HG03558 (cell line): Measurements from ENCODE around the gene FBP1.
"Not testable (repeated sequence)": the region's sequence is repeated elsewhere in the genome, so short reads cannot be mapped to it uniquely, and the experiment has no call there.

Source experiments
- ATAC-seq: cut with Tn5 transposase; IDR thresholded peaks from one replicate; pipeline ENCODE4 v1.9.1; 2021; ENCODE audit warnings: moderate number of reproducible peaks; ENCODE audit not compliant: unreplicated experiment; ENCODE audit errors: extremely low read depth

The FBP1 gene

DNA sequence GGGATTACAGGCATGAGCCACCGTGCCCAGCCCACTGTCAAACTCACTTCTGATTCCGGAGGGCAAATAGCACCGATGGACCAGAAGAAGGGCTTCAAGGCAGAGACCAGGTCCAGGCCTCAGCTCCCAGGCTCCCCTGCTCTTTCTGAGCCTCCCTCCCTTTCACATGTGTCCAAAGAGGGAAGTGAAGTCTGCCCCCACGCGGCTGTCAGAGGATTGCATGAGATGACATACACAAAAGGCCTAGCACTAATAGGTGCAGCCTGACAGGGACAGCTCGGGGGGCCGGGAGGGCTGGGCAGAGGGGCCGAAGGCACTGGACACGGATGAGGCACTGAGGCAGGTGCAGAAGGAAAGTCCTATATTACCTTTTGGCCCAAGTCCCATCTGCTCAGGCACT, 16.1 kb downstream of the FBP1 start:
- no peak for ATAC-seq

- ATAC-seq = no peak
These were observed 17.1 kb downstream of the FBP1 start for GRCh38 chr9:94622087-94622800.

DNA sequence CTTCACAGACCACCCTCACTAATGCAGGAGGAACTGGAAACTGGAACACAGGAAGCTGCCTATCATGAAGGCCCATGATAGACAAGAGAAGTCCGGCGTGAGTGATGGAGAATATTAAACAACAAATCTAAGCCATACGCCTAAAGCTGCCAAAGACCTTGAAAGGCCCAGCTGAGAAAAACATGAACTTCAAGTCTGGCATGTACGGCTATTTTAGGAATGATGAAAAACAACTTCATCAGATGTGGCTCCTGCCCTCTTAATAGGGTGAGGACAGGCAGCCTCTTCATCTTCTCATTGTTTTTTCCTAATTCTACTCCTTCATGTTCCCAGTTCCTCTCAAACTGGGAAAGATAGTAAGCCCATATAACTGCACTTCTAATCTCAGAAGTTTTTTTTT, 20.3 kb downstream of the FBP1 start:
- no peak for ATAC-seq

GRCh38 chr9:94613003-94613402, 26.3 kb downstream of the FBP1 start:
- ATAC-seq = no peak

DNA sequence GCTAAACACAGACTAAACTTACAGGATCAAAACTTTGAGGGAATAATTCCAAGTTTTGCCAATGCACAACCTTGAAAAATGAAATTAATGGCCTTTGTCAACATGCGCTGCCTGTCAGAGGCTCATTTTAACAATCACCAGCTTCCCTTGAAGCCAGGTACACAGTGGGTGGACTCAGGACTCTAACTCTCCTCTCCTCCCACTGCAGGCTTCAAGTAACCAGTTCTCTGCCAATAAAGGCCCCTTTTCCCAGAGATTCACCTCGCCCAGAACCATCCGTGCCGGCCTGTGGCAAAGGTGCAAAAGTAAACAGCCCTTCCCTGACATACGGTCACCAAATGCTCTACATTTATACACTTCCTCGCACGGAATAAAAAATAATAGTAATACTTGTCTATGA, 27.2 kb downstream of the FBP1 start:
- no peak for ATAC-seq

DNA sequence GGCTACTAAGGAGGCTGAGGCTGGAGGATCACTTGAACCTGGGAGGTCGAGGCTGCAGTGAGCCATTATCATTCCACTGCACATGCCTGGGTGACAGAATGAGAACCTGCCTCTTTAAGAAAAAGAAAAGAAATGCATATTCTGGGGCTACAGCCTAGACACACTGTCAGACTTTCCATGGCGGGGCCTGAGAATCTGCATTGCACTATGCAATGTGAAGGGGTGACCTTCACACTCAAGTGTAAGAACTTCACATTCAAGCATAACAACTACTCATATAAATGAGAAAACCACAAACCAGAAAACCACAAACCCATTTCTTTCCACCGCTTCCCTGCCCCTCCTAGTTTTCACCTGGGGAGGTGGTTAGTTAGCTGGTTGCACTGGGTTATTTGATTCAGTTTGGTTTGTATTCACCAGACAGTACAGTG, 27.7 kb downstream of the FBP1 start:
- ATAC-seq = no peak

DNA sequence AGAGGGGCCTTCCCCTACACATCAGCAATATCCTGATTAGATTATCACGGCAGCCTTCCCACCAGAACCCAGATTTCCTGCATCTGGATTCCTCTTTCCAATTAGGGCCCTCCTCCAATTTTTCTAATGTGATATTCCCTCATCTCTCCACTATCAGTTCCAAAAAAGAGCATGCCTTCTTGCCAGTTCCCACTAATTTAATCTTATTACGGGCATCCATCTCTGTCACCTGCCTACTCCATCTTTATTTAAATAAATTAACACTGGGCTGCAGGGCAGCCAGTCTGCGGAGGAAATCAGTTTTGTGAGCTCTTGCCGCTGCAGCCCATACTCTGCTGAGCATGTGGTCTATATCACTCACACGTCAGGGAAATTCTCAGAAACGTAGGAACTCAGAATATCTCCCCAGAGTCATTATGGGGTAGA, 29.1 kb downstream of the FBP1 start:
- ATAC-seq = no peak

- no peak for ATAC-seq
These were observed 32.0 kb downstream of the FBP1 start for GRCh38 chr9:94607423-94607691.

DNA sequence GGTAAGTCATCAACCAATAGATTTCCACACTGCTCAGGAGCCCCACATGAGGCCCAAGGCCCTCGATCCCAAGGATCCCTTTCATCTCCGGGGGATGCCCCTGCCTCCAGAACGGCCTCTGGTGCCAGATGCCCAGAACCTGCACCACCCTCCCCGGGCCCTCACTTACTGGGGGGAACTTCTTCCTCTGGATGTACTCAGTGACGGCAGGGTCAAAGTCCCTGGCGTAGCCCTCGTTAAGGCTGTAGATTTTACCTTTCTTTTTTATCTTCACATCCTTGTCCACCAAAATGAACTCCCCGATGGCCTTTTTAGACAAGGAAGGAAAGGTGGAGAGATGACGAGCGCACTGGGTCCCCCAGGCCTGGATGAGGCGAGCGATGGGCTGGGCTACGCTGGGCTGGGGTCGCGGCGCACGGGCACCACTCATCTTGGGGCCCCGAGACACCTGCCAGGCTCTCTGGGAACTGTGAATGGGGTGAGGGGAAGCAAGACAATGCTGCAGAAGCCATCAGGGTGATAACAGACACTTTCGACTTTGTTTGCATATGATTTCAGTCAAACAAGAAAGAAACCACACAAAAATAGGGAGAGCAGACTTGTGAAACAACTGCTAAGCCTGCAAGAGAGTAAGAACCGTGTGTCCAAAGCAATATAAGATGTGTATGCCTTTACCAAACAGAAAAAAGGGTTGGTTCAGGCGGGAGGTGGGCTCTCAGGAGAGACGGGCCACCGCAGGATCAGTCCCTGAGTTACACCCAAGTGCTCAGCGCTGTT, 32.5 kb downstream of the FBP1 start:
- no peak for ATAC-seq

GRCh38 chr9:94603259-94604160, 35.8 kb downstream of the FBP1 start:
- no peak for ATAC-seq

GRCh38 chr9:94602666-94603065, 36.7 kb downstream of the FBP1 start:
- no peak for ATAC-seq

DNA sequence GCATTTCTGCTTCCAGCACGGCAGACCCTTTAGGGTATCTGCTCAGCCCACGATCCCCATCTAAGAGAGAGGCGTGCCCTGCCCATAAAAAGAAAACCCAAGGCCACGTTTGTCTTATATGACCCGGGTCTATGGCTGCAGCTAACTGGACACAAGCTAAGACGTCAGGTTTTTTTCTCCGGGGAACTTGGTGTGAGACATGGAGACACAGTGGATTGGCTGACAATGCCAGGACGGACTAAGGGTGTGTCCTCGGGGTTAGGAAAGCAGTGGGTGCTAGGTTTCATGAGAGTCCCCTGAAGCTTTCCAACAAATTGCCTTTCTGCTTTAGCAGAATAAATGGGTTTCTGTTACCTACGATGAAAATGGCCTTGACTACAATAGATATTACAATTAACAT, 38.6 kb downstream of the FBP1 start:
- ATAC-seq = no peak

GRCh38 chr9:94600258-94600657, 39.1 kb downstream of the FBP1 start:
- no peak for ATAC-seq

DNA sequence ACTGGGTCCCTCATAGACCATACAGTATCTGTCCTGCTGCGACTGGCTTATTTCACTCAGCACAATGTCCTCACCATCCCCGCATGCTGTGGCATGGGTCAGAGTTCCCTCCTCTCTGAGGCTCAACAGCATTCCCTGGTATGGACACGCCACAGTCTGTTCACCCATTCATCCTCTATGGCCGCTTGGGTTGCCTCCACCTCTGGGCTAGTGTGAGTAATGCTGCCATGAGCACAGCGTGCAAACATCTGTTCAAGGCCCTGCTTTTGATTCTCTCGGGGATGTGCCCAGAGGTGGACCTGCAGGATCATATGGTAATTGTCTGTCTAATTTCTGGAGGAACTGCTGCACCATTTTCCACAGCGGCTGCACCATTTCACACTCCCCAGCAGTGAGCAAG, 40.2 kb downstream of the FBP1 start:
- no peak for ATAC-seq

- ATAC-seq = no peak
These were observed 45.6 kb downstream of the FBP1 start, which contains the start of gene FBP2 for GRCh38 chr9:94593459-94594345. FBP2 (minus strand) TSS chr9:94593824; CDS start chr9:94593726, 98 bp downstream.

GRCh38 chr9:94592683-94593082, 46.6 kb downstream of the FBP1 start:
- not testable (repeated sequence) for ATAC-seq

DNA sequence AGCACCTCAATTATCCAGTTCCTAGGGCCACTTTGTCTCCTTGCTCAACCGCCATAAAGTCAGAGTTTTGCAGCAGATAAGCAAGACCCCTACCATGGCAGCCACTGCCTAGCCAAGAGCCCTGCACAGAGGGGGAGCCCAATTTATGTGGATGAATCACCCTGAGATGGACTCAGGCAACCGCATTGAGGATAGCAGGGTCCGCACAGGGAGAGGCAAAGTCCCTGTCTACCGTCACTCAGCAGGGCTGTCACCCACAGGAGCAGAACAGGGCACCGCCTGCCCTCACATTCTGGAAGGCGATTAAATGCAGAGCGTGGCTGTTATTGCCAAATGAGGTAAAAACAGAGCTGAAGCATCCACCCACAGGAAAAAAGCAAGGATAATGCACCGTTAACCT, 47.4 kb downstream of the FBP1 start:
- no peak for ATAC-seq

GRCh38 chr9:94591046-94591545, 48.2 kb downstream of the FBP1 start:
- ATAC-seq = not testable (repeated sequence)

GRCh38 chr9:94588681-94589080, 50.6 kb downstream of the FBP1 start:
- no peak for ATAC-seq

DNA sequence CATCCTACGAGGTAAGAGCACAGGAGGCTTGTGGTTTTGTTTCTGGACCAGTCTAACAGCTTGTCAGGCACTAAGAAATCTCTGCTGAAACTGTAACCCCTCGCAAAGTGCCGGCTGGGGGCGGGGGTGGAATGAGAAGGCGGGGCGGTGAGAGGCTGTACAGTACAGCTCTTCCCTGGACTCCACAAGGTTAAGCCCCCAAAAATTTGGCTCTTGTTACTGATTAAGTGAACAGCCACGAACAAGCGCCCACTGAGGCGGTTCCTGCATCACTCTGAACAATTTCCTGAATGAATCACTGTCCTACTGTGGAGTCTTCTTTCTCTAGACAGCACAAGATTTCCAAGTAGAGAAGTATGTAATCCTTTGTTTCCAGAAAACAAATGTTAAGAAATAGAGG, 52.5 kb downstream of the FBP1 start:
- ATAC-seq = no peak
